Neural cell (in vitro differentiated cells): Measurements from ENCODE around the gene VWA8. TPM values are rescaled to one million over a fixed set of nuclear protein-coding genes. Genes with fewer than 3 reads are reported as not detected.

Experiments used
- H2AFZ ChIP-seq: fragments of 200-600, 300-800 bp; sonication (generic), shearing (Covaris generic); 2 replicates; pipeline ENCODE4 v1.6.0; 2014; ENCODE audit warnings: low read depth, mild to moderate bottlenecking, antibody characterized with exemption, low read length, moderate library complexity
- H3F3A ChIP-seq: fragments of 200-600 bp; shearing (Covaris generic); 2 replicates; pipeline ENCODE4 v1.6.1; 2016; ENCODE audit warnings: mild to moderate bottlenecking, moderate library complexity, mixed read lengths, antibody characterized with exemption, low read length; ENCODE audit not compliant: insufficient read depth, poor library complexity, severe bottlenecking
- H3K27ac ChIP-seq: fragments of 200-600, 300-800 bp; sonication (generic), shearing (Covaris generic); 2 replicates; pipeline ENCODE4 v1.5.1; 2014; ENCODE audit warnings: mild to moderate bottlenecking, low read length, moderate library complexity
- H3K27me3 ChIP-seq: fragments of 300-800, 200-600 bp; sonication (generic), shearing (Covaris generic); 2 replicates; pipeline ENCODE4 v1.6.0; 2014; ENCODE audit warnings: mild to moderate bottlenecking, low read depth, low read length, moderate library complexity; ENCODE audit not compliant: insufficient read depth
- H3K36me3 ChIP-seq: fragments of 300-800, 200-600 bp; sonication (generic), shearing (Covaris generic); 2 replicates; pipeline ENCODE4 v1.5.1; 2014; ENCODE audit warnings: mild to moderate bottlenecking, antibody characterized with exemption, low read length, moderate library complexity; ENCODE audit not compliant: insufficient read depth
- H3K4me2 ChIP-seq: fragments of 300-800, 200-600 bp; sonication (generic), shearing (Covaris generic); 2 replicates; pipeline ENCODE4 v1.6.0; 2014; ENCODE audit warnings: mild to moderate bottlenecking, low read length
- H3K4me3 ChIP-seq: fragments of 300-800, 200-600 bp; sonication (generic), shearing (Covaris generic); 2 replicates; pipeline ENCODE4 v1.5.1; 2014; ENCODE audit warnings: mild to moderate bottlenecking, low read length, moderate library complexity
- H3K79me2 ChIP-seq: fragments of 200-600 bp; shearing (Covaris generic); replicated peaks from 2 replicates; pipeline ENCODE4 v1.6.0; 2014; ENCODE audit warnings: mild to moderate bottlenecking, low read length, moderate library complexity; ENCODE audit not compliant: insufficient read depth
- H3K9ac ChIP-seq: fragments of 300-800, 200-600 bp; sonication (generic), shearing (Covaris generic); 2 replicates; pipeline ENCODE4 v1.6.1; 2016; ENCODE audit warnings: mild to moderate bottlenecking, low read length, mixed read lengths
- H3K9me2 ChIP-seq: fragments of 200-600 bp; shearing (Covaris generic); 2 replicates; pipeline ENCODE4 v1.6.1; 2016; ENCODE audit warnings: mild to moderate bottlenecking, low read length, mixed read lengths; ENCODE audit not compliant: insufficient read depth
- H3K9me3 ChIP-seq: fragments of 200-600, 300-800 bp; sonication (generic), shearing (Covaris generic); 2 replicates; pipeline ENCODE4 v1.6.1; 2016; ENCODE audit warnings: mild to moderate bottlenecking, mixed run types, low read length, moderate library complexity, mixed read lengths
- H4K20me1 ChIP-seq: fragments of 200-600 bp; shearing (Covaris generic); 2 replicates; pipeline ENCODE4 v1.6.1; 2016; ENCODE audit warnings: mild to moderate bottlenecking, mixed run types; ENCODE audit not compliant: insufficient read depth
- EP300 ChIP-seq: fragments of 450-650 bp; conservative IDR thresholded peaks from 2 replicates; pipeline ENCODE4 v1.6.1; 2014; ENCODE audit warnings: antibody characterized with exemption, mild to moderate bottlenecking, moderate library complexity; ENCODE audit not compliant: poor library complexity, severe bottlenecking
- MXI1 ChIP-seq: fragments of 450-650 bp; conservative IDR thresholded peaks from 2 replicates; pipeline ENCODE4 v1.6.1; 2014; ENCODE audit warnings: antibody characterized with exemption, mild to moderate bottlenecking; ENCODE audit not compliant: poor library complexity, severe bottlenecking
- POLR2AphosphoS5 ChIP-seq: IDR thresholded peaks from 2 replicates; pipeline ENCODE4 v1.6.1; 2012
- RAD21 ChIP-seq: fragments of 450-650 bp; conservative IDR thresholded peaks from 2 replicates; pipeline ENCODE4 v1.6.1; 2014; ENCODE audit warnings: antibody characterized with exemption, mild to moderate bottlenecking, moderate library complexity
- SMC3 ChIP-seq: fragments of 450-650 bp; conservative IDR thresholded peaks from 2 replicates; pipeline ENCODE4 v1.6.1; 2014; ENCODE audit warnings: antibody characterized with exemption, mild to moderate bottlenecking, moderate library complexity; ENCODE audit not compliant: poor library complexity
- TAF1 ChIP-seq: IDR thresholded peaks from 2 replicates; pipeline ENCODE4 v1.6.1; 2012; ENCODE audit warnings: low read depth
- polyA plus RNA-seq: library from polyadenylated mRNA; depleted of rRNA; stranded (reverse); fragments of >200 nt; gene quantifications from 2 replicates; pipeline ENCODE4 v1.2.3, GENCODE V29; 2014
- TF ChIP-seq, protein P1 (sequence below): IDR thresholded peaks from 2 replicates; pipeline ENCODE4 v1.6.1; 2012; ENCODE audit warnings: borderline replicate concordance
- TF ChIP-seq, protein P2 (sequence below): fragments of 450-650 bp; IDR thresholded peaks from 2 replicates; pipeline ENCODE4 v1.5.1; 2014; ENCODE audit warnings: antibody characterized with exemption, mild to moderate bottlenecking, moderate library complexity; ENCODE audit not compliant: poor library complexity, severe bottlenecking

The VWA8 gene
- polyA plus RNA-seq, 1 donor from 2014 or later = 3.6 TPM

DNA sequence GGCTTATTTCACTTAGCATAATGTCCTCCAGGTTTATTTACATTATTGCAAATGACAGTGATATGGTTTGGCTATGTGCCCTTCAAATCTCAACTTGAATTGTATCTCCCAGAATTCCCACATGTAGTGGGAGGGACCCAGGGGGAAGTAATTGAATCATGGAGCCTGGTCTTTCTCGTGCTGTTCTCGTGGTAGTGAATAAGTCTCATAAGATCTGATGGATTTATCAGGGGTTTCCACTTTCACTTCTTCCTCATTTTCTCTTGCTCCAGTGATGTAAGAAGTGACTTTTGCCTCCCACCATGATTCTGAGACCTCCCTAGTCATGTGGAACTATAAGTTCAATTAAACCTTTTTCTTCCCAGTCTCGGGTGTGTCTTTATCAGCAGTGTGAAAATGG, 109.6 kb downstream of the VWA8 start:
- Histone ChIP-seq H4K20me1 (no peaks in the 10 kb centered on the region), H3K27ac (no peak overlapping the region), H3K9ac (no peak overlapping the region), H3K79me2 (no peaks in the 10 kb centered on the region), H3F3A (no peaks in the 10 kb centered on the region), H3K4me3 (no peak overlapping the region), H2AFZ (no peak overlapping the region), H3K9me2 (no peaks in the 10 kb centered on the region), H3K9me3 (no peaks in the 10 kb centered on the region), H3K4me2 (no peak overlapping the region), H3K27me3 (no peaks in the 10 kb centered on the region), H3K36me3 (no peaks in the 10 kb centered on the region)
- no peak for TF ChIP-seq EP300
- no peak for TF ChIP-seq MXI1
- no peak for TF ChIP-seq SMC3
- TF ChIP-seq, protein P1, sequence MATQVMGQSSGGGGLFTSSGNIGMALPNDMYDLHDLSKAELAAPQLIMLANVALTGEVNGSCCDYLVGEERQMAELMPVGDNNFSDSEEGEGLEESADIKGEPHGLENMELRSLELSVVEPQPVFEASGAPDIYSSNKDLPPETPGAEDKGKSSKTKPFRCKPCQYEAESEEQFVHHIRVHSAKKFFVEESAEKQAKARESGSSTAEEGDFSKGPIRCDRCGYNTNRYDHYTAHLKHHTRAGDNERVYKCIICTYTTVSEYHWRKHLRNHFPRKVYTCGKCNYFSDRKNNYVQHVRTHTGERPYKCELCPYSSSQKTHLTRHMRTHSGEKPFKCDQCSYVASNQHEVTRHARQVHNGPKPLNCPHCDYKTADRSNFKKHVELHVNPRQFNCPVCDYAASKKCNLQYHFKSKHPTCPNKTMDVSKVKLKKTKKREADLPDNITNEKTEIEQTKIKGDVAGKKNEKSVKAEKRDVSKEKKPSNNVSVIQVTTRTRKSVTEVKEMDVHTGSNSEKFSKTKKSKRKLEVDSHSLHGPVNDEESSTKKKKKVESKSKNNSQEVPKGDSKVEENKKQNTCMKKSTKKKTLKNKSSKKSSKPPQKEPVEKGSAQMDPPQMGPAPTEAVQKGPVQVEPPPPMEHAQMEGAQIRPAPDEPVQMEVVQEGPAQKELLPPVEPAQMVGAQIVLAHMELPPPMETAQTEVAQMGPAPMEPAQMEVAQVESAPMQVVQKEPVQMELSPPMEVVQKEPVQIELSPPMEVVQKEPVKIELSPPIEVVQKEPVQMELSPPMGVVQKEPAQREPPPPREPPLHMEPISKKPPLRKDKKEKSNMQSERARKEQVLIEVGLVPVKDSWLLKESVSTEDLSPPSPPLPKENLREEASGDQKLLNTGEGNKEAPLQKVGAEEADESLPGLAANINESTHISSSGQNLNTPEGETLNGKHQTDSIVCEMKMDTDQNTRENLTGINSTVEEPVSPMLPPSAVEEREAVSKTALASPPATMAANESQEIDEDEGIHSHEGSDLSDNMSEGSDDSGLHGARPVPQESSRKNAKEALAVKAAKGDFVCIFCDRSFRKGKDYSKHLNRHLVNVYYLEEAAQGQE = no peak
- TF ChIP-seq RAD21 = no peak

DNA sequence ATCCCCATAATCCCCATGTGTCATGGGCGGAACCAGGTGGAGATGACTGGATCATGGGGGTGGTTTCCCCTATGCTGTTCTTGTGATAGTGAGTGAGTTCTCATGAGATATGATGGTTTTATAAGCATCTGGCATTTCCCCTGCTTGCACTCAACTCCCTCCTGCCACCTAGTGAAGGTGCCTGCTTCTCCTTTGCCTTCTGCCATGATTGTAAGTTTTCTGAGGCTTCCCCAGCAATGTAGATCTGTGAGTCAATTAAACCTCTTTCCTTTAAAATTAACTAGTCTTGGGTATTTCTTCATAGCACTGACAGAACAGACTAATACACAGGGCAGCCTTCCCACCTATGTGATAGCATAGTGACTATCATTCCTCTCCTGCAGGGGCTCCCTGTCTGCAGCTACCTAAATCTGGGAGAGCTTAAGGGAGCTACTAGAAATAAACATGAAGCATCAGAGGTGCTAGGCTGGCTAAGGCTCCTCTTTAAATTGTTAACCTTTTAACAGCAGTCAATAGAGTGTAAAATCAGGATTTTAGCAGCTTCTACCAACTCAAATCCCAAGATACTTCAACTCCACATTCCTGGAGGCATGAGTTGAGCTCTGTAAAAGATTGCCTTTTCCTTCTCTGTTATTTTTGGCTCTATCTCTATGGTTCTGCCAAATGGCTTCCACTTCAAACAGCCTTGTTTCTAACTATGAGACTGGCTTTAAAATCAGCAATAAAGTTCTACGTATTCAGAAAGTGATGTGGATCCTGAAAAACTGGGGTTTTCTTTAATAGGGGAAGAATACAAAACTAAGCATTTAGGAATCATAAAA, 112.3 kb downstream of the VWA8 start:
- TF ChIP-seq EP300 (no peak), MXI1 (no peak)
- TF ChIP-seq, protein P2, sequence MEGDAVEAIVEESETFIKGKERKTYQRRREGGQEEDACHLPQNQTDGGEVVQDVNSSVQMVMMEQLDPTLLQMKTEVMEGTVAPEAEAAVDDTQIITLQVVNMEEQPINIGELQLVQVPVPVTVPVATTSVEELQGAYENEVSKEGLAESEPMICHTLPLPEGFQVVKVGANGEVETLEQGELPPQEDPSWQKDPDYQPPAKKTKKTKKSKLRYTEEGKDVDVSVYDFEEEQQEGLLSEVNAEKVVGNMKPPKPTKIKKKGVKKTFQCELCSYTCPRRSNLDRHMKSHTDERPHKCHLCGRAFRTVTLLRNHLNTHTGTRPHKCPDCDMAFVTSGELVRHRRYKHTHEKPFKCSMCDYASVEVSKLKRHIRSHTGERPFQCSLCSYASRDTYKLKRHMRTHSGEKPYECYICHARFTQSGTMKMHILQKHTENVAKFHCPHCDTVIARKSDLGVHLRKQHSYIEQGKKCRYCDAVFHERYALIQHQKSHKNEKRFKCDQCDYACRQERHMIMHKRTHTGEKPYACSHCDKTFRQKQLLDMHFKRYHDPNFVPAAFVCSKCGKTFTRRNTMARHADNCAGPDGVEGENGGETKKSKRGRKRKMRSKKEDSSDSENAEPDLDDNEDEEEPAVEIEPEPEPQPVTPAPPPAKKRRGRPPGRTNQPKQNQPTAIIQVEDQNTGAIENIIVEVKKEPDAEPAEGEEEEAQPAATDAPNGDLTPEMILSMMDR = no peak
- Histone ChIP-seq H3F3A (no peaks in the 10 kb centered on the region), H3K4me3 (no peak overlapping the region), H3K27ac (no peak overlapping the region), H3K9me3 (no peaks in the 10 kb centered on the region), H3K27me3 (no peaks in the 10 kb centered on the region), H3K4me2 (no peak overlapping the region), H3K9ac (no peak overlapping the region), H4K20me1 (no peaks in the 10 kb centered on the region), H3K9me2 (no peaks in the 10 kb centered on the region), H3K79me2 (no peaks in the 10 kb centered on the region), H2AFZ (no peak overlapping the region), H3K36me3 (no peaks in the 10 kb centered on the region)

DNA sequence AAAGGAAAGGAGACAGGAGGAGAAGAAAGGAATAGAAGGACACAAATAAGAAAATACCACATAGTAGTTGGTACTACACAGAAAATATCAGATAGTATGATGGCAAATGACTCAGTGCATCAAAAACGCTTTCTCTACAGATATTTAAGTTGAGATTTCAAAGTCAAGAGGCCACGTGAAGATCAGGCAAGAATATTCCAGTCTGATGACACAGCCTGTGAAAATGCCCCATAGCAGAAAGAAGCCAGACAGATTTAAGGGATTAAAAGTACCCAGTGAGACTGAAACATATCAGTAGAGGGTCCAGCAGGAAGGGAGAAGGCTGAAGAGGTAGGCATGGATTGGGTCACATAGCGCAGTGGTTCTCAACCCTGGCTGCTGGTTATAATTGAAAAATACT, 113.7 kb downstream of the VWA8 start:
- H3K9me3 ChIP-seq = no peaks in the 10 kb centered on the region
- no peak overlapping the region for H3K9ac ChIP-seq
- H3K27me3 ChIP-seq = no peaks in the 10 kb centered on the region
- no peak overlapping the region for H2AFZ ChIP-seq
- TF ChIP-seq, protein P2 = no peak
- TF ChIP-seq TAF1 (no peak), POLR2AphosphoS5 (no peak), SMC3 (no peak)
- TF ChIP-seq, protein P1 = no peak
- no peaks in the 10 kb centered on the region for H3K9me2 ChIP-seq
- no peaks in the 10 kb centered on the region for H4K20me1 ChIP-seq
- no peaks in the 10 kb centered on the region for H3F3A ChIP-seq
- H3K4me2 ChIP-seq = no peak overlapping the region
- H3K27ac ChIP-seq = no peak overlapping the region
- no peak overlapping the region for H3K4me3 ChIP-seq
- H3K79me2 ChIP-seq = no peaks in the 10 kb centered on the region
- H3K36me3 ChIP-seq = no peaks in the 10 kb centered on the region
